ENCODE data around the gene RAD50. TPM values are rescaled to one million over a fixed set of nuclear protein-coding genes. Genes with fewer than 3 reads are reported as not detected.
"Not testable (repeated sequence)": the region's sequence is repeated elsewhere in the genome, so short reads cannot be mapped to it uniquely, and the experiment has no call there.

RAD50 gene
- polyA plus RNA-seq, 3 donors: 6.3 to 10.1 (median 8.5) TPM

DNA sequence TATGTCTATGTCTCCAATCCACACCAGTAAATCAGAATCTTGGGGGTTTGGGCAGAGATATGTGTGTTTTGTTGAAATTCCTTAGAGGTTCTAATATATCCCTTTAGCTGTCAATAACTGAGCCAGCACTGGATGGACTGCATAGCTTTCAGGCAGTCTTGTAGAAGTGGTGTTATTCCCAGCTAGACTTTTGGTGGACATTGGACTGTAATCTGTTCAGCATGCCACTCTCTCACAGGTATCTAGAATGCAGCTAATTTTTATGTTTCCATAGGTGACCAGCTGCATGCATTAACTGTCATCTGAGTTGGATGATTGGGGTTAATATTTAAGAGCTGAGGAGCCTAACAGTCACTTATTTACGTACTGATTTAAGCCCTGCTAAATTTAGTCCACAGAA is 56.1 kb downstream of the RAD50 start:
- no peak overlapping the region for H3K27ac ChIP-seq (ENCODE audit: low read depth, low read length)
- 71 to 90% (median 76%) methylated on average over 1 of the region's 1 CpG for WGBS, 3 donors

DNA sequence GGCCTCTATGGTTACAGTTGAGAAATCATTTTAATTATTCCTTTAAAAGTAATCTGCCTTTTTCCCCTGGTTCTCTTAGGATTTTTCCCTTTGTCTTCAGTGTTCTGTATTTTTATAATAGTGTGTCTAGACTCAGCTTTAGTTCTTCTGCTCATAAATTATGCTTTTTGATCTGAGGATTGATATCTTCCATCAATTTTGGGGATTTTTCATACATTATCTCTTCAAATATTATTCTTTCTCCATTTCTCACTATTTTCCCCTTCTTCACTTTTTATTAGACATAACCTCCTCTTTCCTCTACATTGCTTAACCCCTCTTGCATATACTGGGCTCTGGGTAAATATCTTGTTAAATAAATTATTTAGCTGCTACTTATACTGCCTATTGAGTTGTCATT is 64.9 kb downstream of the RAD50 start:
- no peak overlapping the region for H3K27ac ChIP-seq (ENCODE audit: low read depth, low read length)

DNA sequence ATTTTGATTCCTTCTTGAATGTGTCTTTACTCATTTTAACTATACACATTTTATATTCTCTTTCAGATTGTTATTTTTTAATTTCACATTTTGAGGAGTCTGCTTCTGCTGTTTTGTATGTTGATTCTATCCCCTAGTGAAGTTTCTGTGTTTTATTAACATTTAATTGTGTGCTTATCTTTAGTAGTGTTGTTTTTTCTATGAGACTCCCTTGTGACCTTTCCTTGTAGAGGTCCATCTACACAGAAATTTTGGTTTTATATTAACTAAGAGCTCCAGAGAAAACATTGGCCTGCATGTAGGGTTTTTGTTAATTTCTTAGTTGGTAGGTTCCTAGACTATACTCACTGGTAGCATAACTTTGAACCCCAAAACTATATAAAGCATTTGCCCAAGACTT is 65.8 kb downstream of the RAD50 start:
- no peak overlapping the region for H3K27ac ChIP-seq (ENCODE audit: low read depth, low read length)

DNA sequence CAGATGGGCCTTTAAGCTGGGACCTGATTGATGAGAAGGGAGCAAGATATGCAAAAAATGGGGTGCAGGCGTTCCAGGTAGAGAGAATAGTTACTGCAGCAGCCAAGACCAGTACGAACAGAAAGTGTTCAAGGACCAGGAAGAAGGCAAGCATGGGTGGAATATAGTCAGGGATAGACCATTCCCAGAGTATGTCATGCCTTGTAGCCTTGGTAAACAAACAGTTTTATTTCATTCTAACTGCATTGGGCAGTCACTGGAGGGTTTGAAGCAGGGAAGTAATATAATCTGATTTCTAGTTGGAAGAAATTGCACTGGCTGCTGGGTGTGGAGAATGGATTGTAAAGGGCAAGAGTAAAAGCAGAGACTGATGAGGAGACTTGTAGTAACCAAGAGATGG is 70.7 kb downstream of the RAD50 start:
- no peak overlapping the region for H3K27ac ChIP-seq (ENCODE audit: low read depth, low read length)
- WGBS, 3 donors: 91 to 98% (median 95%) methylated on average over 2 of the region's 2 CpGs

- WGBS, 3 donors: 90 to 96% (median 93%) methylated on average over 2 of the region's 2 CpGs
- H3K27ac ChIP-seq (ENCODE audit: low read depth, low read length): no peak overlapping the region
Measured at GRCh38 chr5:132628814-132629213, 72.0 kb downstream of the RAD50 start.

DNA sequence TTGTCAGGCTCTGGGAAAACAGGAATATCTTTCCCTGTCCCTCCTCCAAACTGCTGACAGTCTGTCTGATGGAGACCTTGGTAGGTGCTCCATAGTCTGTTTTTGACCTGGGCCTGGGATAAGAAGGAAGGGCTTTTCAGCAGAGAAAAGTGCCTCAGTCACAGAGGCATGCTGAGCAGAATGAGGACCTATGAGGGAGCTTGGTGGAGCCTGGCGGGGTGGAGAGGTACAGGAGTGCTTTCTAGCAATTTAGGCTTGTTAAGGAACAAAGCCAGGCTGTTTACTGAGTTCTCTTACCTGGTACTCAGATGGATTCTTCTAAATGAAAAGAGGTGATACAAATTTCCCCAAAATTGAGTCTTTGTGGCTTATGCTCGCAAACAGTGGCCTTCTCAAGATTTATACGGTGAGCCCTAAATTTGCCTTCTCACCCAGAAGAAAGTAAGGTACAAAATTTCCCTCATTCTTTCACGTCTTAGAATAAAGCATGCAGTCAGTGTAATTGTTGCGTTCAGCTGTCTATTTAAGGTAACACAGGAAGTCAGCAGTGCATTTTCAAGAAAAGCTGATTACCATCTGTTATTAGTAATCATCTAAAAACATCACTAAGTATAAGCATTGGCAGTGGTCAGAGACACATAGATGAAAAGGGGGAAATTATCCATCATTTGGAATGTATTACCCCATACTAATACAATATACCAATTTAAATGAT is 72.6 kb downstream of the RAD50 start:
- no peak overlapping the region for H3K27ac ChIP-seq (ENCODE audit: low read depth, low read length)
- WGBS, 3 donors: 81 to 91% (median 82%) methylated on average over 5 of the region's 5 CpGs

- not testable (repeated sequence) for H3K27ac ChIP-seq (ENCODE audit: low read depth, low read length)
- WGBS, 3 donors: 93 to 97% (median 96%) methylated on average over 4 of the region's 4 CpGs
Measured at GRCh38 chr5:132633587-132633986, 76.8 kb downstream of the RAD50 start.

DNA sequence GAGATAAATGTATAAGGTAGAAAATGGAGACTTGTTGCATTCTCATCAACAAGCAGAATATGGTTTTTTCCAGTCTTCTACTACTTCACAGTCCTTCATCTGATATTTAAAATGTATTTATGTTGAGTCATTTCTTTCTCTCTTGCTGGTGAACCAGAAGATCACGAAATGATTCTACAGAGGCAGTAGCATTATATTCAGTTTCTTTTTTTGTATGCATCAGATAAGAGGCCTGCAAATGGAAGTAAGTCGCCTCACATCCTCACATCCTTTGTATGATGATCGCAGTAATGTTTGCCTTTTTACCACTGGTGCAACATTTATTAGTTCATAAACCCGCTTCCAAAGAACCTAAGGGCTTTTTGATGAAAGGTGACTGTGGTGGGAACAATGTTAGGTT is 79.1 kb downstream of the RAD50 start:
- H3K27ac ChIP-seq (ENCODE audit: low read depth, low read length): no peak overlapping the region
- WGBS, 3 donors: 88 to 97% (median 91%) methylated on average over 4 of the region's 4 CpGs

- no peak overlapping the region for H3K27ac ChIP-seq (ENCODE audit: low read depth, low read length)
- WGBS, 3 donors: 94 to 100% (median 96%) methylated on average over 4 of the region's 4 CpGs
Measured at GRCh38 chr5:132637241-132637640, 80.5 kb downstream of the RAD50 start.

DNA sequence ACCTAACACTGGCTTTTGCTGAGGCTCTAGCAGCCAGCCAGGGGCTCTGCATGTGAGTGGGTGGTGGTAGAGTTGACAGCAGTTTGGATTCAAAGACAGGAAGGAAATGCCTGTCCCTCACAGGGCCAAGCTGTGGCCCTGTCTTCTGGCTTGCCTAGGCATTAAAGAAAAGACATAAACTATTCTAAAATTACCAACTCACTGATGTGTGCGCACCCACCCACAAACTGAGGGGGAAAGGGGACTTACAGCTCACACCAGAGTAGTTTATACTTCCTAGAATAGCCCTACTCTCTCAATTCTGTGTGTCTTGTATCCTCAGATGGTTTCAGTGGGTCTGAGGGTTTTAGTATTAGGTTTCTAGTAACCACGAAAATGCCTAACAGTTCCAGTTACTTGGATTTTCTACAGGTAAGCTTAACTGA is 82.9 kb downstream of the RAD50 start:
- 78 to 89% (median 82%) methylated on average over 2 of the region's 2 CpGs for WGBS, 3 donors
- H3K27ac ChIP-seq (ENCODE audit: low read depth, low read length): no peak overlapping the region

- H3K27ac ChIP-seq (ENCODE audit: low read depth, low read length): no peak overlapping the region
- WGBS, 3 donors: 59 to 77% (median 69%) methylated on average over 4 of the region's 4 CpGs
Measured at GRCh38 chr5:132640613-132641012, 83.8 kb downstream of the RAD50 start.

- H3K27ac ChIP-seq (ENCODE audit: low read depth, low read length): no peak overlapping the region
- 84 to 93% (median 88%) methylated on average over 3 of the region's 3 CpGs for WGBS, 3 donors
Measured at GRCh38 chr5:132641241-132641723, 84.5 kb downstream of the RAD50 start.

GRCh38 chr5:132641841-132642240 is 85.1 kb downstream of the RAD50 start:
- H3K27ac ChIP-seq (ENCODE audit: low read depth, low read length): no peak overlapping the region
- 93 to 98% (median 96%) methylated on average over 3 of the region's 3 CpGs for WGBS, 3 donors

DNA sequence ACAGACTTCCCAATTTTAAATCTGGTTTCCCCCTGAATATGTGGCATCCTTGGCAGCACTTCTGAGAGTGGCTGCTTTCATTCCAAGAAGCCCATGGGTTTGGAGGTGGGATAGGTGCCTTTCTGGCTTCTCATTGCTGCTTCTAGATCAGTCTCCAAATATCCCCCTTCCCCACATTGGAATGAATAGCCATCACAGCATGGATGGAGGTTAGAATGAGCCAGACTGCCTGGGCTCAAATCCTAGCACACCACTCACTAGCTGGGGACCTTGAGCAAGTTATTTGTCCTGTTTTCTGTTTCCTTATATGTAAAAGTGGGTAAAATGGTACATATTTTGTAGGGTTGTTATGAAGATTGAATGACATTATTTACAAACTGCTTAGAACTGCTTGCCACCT is 87.4 kb downstream of the RAD50 start:
- no peak overlapping the region for H3K27ac ChIP-seq (ENCODE audit: low read depth, low read length)

DNA sequence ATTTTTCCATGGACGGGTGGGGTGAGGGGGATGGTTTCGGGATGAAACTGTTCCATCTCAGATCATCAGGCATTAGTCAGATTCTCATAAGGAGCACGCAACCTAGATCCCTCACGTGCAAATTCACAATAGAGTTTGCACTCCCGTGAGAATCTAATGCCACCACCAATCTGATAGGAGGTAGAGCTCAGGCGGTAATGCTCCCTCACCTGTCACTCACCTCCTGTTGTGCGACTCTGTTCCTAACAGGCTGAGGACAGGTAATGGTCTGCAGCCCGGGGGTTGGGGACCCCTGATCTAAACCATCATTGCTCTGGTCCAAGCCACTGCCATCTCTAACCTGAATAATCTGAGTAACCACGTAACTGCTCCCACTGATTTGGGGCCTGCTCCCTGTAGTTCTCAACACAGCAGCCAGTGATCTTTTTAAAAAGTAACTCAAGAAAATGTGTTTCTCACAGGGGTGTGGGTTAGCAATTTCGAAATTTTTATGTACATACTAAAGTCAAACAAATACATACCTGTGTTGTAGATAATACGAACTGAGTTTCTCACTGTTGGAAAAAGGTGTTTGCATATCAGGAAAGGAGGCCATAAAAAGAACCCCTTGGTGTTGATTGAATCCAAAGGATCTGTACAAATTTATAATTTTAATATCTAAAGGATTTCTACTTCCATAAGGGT is 89.9 kb downstream of the RAD50 start:
- whole genome bisulfite sequencing, 3 donors: 56 to 97% (median 94%) methylated on average over 11 of the region's 11 CpGs
- no peak overlapping the region for H3K27ac ChIP-seq (ENCODE audit: low read depth, low read length)

GRCh38 chr5:132647473-132647872 is 90.7 kb downstream of the RAD50 start:
- WGBS, 3 donors: 44 to 97% (median 93%) methylated on average over 2 of the region's 2 CpGs
- no peak overlapping the region for H3K27ac ChIP-seq (ENCODE audit: low read depth, low read length)

DNA sequence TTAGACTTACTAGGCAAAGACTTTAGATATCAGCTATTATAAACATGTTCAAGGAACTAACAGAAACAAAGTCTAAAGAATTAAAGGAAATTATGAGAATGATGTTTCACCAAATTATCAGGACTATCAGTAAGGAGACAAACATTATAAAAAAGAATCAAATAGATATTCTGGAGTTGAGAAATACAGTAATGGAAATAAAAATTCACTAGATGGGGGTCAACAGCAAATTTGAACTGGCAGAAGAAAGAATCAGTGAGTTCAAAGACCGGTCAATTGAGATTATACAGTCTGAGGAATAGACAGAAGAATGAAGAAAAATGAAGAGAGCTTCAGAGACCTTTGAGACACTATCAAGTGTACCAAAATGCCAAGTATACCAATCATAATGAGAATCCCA is 91.6 kb downstream of the RAD50 start:
- no peak overlapping the region for H3K27ac ChIP-seq (ENCODE audit: low read depth, low read length)
- 94 to 100% (median 97%) methylated on average over 1 of the region's 1 CpG for WGBS, 3 donors

- WGBS, 3 donors: 63 to 91% (median 87%) methylated on average over 4 of the region's 4 CpGs
- H3K27ac ChIP-seq (ENCODE audit: low read depth, low read length): no peak overlapping the region
Measured at GRCh38 chr5:132651838-132652469, 95.2 kb downstream of the RAD50 start.

DNA sequence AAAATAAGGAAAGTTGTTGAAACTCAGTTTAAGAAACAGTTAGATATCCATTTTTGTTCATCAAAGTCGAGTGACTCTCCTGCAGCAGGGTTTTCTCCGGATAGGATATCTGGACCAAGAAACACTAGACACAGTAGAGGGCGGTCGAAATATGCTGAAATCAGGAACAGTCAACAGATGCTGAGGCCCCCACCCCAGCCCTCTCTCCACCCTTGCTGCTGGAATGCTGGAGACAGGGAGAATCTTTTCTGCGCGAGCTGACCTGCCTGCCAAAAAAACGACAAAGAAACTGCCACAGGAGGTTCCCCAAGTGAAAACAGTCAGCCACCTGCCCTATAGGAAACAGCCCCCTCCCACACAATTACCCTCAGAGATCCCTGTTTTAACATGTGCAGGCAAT is 96.9 kb downstream of the RAD50 start:
- WGBS, 3 donors: 32 to 45% (median 35%) methylated on average over 7 of the region's 7 CpGs

More for the DNA sequence above, 96.9 kb downstream of the RAD50 start:
- H3K27ac ChIP-seq (ENCODE audit: low read depth, low read length): no peak overlapping the region
